Putamen (tissue), 1 donor: ENCODE data around the gene IFRD2.
"Not testable (repeated sequence)": the region's sequence is repeated elsewhere in the genome, so short reads cannot be mapped to it uniquely, and the experiment has no call there.

Source experiments
- DNase-seq: peaks from one replicate; pipeline ENCODE4 v3.0.0-alpha.2; 2016; ENCODE audit warnings: low spot score

Gene IFRD2

DNA sequence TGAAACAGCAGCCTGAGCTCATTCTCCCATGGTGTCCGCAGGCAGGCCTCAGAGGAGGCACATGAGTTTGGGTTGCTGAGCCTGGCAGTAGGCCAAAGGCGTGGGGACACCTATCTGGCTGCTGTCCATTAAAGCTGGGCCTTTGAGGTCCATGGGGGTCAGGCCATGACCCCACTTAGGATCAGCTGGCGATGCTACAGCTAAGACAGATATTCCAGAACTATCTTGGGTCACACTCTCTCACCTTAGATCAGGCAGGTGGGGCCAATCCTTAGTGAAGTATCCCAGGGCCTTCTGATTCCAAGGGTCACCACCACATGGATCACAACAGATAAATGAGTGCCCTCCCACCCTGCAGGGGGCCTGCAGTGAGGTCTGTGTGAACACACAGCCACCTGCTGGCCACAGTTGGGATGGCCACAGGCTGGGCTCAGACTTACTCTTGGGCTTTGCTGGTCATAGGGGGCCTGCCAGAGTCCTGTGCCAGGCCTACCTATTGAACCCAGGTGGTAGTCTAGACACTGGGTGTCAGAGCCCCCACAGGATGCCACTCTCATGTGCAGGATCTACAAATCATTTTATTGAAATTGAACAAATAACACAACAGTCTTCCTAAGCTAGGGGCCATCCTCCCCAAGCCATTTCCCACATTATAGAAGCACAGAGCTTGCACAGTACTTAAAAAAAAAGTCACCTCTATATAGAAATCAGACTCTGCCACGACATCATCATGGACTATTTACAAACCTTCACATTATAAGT, 32.3 kb upstream of the IFRD2 start:
- DNase-seq, result no peak

DNA sequence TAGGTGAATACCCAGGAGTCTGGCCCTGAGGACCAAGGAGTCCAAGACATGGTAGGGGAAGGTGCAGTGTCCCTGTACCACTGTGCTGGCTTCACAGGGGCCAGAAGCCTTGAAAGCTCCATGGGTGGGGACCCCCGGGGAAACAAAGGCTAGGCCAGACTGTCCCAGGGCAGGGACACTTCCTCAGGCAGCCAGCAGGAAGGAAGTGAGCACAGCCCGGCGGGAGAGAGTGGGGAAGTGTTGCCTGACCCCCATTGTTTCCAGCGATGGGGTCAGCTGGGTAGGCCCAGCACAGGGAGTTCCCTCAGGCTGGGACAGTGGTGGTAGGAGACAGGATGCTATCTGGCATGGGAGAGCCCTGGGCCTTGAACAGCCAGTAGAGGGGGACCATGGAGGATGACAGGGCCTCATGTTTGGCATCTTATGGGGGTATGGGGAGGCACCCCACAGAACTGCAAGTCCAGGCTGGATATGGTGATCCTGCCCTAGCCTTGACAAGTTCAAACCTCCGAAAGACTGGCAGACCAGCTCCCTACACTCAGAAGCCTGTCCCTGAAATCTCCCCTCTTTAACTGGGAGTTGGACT, 31.5 kb upstream of the IFRD2 start:
- no peak for DNase-seq

DNA sequence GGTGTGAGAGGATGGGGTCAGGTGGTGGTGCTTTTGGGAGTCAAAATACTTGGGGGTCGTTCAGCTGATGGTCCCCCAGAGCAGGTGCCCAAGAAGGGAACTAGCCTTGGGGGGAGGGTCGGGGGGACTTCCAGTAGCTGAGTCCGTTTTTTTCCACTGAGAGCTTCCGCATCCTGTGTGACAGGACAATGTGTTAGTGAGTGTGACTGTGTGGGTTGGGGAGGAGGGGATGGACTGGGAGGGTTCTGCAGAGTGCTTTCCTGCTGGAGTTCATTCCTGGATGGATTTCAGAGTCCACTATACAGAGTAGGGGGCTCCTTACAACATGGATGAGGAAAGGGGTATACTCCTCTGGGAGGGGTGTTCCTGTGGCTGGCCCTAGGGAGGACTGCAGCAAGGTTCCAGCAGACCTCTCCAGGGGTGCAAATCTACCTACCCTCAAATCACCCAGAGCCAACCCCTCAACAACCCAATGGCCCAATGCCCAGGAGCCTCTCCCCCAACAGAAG, 30.9 kb upstream of the IFRD2 start:
- DNase-seq, result no peak

DNA sequence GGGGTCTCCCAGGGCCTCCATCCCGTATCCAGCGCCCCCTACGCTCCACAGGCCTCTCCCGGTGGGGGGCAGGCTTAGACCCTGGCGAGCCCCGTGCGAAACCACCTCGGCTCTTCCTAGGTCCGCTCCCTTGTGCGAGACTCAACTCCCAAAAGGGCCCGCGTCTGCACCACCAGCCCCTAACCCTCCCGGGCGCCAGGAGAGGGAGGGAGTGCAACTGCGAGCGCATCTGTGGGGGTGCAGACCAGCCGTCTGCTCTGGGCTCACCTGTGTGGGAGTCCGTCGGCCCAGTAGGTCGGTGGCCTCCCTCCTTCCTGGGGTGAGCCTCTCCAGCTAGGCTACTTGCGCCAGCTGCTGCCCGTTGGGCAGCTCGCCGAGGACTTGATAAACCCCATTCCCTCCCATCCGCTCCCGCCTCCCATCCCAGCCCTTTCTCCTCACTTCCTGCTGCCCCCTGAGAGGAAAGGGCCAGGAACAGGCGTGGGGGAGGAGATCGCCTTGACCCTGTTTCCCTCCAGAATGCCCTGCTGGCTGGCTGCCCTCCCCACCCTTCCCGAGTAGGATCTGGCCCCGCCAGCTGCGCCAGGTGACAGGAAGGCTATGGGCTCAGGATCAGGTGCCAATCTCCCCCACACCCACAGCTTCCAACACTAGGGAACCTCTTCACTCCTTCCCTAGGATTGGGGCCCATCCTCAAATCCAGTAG, 30.3 kb upstream of the IFRD2 start, which contains the start of gene HYAL2:
TSS of gene HYAL2 (minus strand) at position 360 of the 706 bp plus-strand sequence. CDS start 2,256 bp downstream, outside the sequence.
- no peak for DNase-seq

DNA sequence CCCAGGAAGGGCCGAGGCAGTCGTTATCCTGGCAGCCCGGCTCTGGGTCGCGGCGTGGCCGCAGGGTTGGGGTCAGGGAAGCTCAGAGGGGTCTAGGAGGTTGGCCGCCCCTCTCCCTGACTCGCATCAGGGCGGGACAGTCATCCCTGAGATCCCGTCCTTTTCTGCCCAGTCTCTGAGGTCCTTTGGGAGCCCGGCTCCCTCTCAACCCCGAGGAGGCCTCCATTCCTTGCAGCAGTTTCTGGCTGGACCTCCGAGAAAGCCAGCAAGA, 29.8 kb upstream of the IFRD2 start:
- DNase-seq, result no peak

DNA sequence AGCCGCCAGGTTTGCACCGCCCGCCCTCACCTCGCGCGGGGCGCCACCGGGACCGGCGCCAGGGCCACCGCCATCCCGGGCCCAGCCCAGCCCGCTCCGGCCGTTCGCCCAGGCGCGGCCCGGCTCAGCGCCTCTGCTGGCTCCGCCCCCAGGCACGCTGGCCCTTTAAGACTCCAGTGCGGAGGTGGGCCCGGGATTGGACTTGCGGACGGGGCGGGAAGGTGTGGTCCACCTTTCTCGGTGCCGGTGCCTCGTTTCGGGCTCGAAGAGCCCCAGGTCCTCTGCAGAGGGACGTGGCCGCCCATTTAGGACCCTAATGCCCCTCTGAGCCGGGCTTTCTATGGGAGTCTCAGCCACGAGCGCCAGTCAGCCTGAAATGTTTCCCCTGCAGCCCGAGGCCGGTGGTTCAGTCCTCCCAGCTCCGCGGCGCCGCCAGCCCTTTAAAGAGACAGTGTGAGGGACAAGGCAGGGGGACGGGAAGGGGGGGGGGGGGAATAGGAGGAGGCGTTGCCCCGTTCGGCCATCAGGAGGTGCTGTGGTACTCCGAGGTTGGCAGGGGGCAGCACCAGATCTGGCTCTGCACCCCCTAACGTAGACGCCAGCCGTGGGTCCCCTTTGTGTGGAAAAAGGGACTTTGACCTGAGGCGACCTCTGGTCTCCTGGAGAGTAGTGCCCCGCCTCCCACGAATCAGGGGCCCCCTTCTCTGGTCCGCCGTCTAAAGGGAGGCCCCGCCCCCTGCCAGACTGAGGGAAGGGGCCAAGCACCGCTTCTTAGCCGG, 29.3 kb upstream of the IFRD2 start:
- DNase-seq, result peak; percentile 89

DNA sequence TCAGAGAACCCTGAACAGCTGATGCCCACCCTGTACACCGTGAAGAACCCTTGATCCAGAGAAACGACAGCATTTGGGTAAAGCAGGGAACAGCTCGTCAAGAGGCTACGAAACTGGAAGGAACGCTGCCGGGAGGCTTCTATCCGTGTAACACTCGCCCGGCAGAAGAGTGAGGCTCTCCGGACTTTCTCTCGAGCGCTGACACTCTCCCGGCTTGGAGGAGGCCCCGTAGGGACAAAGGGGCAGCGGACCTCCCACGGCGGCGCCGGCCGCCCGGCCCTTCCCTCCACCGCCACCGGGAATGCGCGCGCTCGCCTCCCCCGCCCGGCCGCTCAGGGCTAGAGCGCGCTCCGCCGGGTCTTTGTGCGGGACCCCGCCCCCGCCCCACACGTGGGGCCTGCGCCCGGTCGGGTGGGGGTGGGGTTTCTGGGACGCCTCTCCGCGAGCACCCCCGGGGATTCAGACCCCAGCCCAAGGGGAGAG, 28.7 kb upstream of the IFRD2 start:
- peak; percentile 84 for DNase-seq

DNA sequence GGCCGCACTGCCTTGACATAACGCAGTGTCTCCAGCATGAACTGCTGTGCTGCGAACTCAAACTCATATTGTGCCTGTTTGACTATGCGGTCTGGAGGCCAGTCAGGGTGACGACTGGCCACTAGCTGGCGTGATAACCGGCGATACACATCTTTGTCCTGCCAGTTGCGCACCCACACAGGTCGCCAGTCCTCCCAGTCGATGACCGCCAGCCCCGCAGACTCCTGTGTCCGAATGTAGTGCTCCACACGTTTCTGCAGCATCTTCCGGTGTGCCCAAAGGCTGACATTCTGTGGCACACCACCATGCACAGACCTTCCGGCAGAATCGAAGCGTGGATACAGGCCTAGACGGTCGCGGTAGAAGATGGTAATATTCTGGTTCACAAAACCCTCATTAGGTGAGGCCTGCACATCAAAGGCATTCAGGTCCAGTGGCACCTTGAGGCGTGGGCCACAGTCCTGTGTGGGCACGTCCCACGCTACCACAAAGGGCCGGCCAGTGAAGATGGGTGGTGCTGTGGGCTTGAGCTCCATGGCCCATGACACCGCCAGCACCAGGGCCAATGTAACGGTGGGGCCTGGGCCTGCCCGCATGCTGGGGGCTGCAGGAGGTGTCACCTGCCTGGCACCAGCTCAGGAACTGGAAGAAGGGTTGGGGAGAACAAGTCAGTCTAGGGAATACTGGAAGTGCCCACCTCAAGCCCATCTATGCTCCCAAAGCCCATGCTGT, 27.8 kb upstream of the IFRD2 start:
- DNase-seq, result no peak

DNA sequence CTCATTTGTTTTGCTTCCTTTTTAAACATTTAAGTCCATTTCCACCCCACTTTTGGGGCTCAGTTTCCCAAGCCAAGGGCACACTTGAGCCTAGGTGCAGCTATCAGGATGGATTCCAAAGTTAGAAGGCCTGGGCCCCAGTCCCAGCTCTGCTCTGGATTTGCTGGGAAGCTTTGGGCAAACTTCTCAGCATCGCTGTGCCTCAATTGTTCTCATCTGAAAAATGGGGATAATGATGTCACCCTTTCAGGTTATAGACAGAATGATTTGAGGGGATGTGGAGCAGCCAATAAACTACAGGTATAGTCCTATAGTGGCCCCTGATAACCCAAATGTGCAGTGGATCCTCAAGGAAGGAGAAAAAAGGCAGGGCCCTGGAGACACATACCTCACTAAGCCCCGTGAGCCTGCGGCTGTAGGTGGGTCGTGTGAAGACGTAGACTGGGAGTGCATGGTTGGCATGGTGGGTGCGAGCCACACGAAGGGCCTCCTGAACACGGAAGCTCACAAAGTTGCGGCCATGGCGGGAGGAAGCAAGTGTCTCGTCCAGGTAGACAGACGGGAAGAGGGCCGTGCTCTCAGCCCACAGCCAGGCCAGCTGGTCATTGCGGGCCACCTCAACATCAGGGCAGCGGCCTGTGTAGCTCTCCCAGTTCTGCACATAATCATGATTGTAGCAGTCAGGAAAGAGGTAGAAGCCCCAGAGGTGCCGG, 27.1 kb upstream of the IFRD2 start:
- no peak for DNase-seq

DNA sequence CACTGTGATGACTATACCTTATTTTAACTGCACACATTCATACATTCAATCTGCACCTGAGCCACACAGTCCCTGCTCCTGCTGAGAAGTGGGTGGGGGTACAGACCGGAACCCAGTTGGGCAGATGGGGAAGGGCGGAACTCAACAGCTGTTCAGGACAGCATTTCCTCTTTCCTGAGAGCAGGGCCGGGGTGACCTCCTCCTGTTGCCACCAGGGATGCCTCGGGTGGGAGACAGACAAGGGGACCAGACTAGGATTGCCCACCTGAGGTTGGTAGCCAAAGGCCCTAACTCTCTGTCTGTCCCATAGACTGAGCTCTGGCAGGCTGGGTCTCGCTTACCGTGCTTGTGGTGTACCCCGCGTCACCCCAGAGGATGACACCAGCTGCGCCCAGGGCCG, 26.4 kb upstream of the IFRD2 start:
- DNase-seq, result no peak

DNA sequence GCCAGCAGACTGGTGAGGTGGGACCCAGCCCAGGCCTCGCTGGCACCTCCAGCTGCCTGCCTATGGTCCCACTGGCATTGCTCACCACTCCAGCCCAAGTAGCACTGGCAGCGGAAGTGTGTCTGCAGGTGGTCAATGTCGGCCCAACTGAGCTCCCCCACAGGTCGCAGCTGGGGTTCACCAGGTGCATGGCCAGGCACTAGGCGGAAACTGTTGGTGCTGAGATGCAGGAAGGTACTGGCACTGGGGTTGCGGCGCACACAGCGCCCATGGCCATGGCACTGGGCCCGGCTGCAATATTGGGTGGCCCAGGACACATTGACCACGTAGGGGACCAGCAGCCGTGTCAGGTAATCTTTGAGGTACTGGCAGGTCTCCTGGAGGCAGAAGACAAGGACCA, 25.9 kb upstream of the IFRD2 start:
- no peak for DNase-seq

DNA sequence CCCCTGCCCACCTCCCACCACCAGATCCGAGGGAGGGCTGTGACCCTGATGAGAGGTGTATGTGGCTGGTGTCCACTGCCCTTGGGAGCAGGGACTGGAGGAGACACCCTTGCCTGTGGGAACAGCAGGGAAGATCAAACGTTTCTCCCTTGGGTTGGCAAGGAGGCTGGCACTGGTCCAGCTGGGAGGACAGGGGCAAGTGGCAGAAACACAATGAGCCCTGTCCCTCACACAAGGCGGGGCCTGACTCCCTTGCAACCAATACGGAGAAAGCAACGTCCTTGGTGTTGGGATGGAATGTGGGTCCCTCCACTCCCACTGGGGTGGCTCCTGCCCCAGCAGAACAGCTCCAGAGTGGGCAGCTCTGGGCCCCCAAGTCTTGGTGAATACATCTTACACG, 25.1 kb upstream of the IFRD2 start:
- DNase-seq, result no peak

DNA sequence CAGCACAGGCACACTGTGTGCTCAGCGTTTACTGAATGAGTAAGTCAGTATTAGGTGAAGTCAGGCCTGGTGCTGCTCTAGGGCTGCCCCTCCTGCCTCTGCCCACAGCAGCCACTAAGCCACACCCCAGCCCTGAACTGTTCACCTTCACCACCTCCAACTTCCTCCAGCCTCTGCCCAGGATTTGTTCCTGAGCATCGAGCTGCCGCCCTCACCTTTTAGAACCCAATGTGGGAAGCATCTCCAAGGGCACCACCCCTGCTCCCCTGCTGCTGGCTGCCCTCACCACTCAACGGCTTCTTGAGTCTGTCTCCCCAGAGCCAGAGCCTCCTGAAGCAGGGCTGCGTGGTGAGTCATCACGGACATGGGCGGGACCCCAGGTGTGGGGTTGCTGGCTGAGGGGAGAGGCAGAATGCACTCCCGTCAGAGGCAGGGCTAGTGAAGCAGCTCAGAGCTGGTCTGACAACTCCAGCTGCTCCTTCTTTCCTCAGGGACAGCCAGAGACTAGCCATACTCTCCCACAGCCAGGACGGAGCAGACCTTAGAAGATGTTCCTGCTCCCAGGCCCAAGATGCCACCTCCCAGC, 24.5 kb upstream of the IFRD2 start:
- no peak for DNase-seq

DNA sequence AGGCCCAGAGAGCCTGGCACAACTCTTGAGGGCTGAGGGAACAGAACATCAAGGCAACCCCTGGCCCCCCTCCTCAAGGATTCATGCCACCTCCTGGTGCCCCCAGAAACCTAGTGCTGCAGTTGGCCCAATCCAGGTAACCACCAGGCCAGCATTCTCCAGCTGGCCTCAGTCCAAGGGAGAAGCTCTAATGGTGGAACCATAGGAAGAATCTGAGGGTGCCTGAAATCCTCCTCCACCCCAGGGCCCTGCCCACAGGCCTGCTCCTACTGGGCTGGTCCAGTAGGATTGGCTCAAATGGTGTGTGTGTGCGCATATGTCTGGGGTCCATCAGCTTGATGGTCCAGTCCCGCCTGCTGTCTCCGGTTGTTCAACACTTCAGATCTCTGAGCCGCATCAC, 22.6 kb upstream of the IFRD2 start:
- DNase-seq, result no peak

DNA sequence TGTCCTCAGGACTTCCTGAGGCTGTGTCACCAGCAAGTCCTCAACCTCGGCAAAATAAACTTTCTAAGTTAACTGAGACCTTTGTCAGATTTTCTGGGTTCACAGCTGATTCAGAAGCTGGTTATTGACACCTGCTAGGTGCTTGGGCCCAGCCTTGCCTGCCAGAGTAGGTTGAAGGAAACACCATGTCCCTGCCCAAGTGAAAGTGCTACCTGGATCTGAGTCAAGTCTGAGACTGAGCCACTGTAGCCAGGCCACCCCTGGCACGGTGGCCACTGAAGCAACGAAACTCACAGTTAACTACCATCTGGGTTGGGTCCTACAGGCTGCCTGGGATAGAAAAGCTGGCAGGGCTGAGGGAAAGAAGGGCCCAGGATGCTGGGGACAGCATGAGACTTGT, 22.1 kb upstream of the IFRD2 start:
- no peak for DNase-seq

DNA sequence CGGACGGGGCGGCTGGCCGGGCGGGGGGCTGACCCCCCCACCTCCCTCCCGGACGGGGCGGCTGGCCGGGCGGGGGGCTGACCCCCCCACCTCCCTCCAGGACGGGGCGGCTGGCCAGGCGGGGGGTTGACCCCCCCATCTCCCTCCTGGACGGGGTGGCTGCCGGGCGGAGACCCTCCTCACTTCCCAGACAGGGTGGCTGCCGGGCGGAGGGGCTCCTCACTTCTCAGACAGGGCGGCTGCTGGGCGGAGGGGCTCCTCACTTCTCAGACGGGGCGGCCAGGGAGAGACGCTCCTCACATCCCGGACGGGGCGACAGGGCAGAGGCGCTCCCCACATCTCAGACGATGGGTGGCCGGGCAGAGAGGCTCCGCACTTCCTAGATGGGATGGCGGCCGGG, 19.8 kb upstream of the IFRD2 start:
- not testable (repeated sequence) for DNase-seq

DNA sequence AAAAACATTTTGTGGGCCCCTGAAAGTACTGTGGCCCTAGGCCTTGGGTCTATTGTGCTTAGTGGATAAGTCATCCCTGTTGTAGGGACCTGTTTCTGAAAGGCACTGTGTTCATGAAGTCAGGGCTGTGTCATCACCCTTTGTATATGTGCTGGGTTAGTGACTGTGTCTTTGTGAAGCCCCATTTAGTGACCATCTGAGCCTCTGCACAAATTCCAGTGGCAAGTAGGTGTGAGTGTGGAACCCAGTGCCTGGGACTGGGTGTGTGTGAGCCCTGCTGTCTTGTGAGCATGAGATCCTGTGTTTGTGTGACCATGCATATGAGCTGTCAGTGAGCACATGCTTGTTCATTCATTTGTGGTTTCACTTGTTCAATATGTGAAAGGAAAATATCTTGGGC, 12.4 kb upstream of the IFRD2 start:
- DNase-seq, result no peak

DNA sequence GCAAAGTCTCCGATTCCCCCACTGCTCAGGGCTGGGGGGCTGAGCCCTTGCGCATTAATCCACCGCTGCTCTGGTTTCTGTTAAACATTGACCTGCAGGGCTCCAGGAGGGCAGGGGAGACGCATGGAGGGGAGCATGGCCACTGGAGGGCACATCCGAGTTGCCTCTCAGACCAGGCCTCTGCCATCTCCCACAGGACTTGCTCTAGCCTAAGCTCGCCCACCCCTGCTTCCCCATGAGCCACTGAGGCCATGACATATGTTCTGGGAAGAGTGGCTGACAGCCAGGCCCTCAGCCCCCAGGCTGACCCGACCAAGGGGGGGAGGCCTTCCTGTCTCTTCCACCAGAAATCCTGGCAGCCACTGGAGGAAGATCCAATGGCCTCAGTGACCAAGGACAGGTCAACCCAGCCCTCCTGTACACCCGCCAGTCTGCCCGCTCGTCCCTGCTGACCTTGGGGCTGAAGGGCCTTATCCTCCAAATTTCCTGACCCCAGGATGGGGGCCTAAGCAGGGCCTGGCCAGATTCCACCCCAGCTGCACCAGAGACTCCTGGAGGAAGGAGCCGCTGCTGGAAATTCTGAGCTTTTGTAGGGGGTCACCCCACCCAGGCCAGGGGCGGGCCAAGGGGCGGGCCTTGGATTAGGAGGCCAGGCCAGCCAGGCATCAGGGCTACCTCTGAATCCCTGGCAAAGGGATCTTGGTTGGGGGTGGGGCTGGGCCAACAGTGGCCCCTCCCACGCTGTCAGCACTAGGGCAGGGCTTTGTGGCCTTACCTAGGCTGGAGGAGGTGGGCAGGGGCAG, 11.0 kb upstream of the IFRD2 start, which contains the start of gene HYAL1:
TSS of gene HYAL1 (minus strand) at position 562 of the 803 bp plus-strand sequence. CDS start 618 bp downstream, outside the sequence.
- no peak for DNase-seq
